T follicular helper cell (primary cell): ENCODE results near the gene OR6C1.
"Not testable (repeated sequence)": the region's sequence is repeated elsewhere in the genome, so short reads cannot be mapped to it uniquely, and the experiment has no call there.

Experiments used
- DNase-seq: peaks from one replicate; pipeline ENCODE4 v3.0.0-alpha.2; 2020; ENCODE audit warnings: low read depth
- total RNA-seq, 2 experiments: gene quantifications; one replicate each; lab custom pipeline; 2026; lab: John Stamatoyannopoulos, UW

The OR6C1 gene
- 0 reads per million in 2 experiments for total RNA-seq

DNA sequence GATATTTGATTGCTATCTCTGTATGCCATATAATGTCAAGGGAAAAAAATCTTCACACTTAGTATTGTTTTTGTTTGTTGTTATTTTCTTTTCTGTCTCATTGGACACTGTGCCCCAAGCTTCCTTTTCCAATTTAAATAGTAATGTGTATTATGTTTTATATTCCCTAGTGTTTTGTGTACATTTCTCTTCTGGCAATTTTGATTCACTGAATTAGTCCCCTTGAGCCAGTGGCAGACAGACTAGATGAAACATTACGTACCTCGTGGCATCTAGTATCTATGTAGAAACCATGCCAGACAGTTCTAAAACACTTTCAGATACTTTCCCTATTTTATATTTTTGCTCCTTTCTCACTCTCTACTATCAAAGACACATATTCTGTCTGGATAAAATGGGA is at the start of gene OR6C1:
TSS of gene OR6C1 (plus strand) at position 301 of the 400 bp plus-strand sequence. CDS start 6,257 bp downstream, outside the sequence.
- DNase-seq: no peak

DNA sequence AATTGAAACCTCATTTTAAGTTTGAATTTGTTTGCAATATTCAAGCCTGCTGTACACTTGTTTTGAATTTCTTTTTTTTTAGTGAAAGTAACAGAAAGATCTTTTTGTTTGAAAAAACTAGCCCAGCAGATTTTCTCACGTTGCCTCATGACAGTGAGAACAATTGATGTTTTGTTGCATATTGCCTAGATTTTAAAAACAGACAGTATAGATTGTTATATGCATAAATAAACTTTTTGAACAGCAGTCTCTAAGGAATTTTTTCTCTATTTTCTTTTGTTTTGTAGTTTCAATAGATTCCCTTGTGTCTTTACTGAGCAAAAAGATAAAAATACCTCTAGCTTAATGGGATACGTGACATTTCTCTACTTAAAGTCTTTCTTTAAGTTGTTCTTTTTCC is 33.2 kb upstream of the OR6C1 start:
- no peak for DNase-seq

DNA sequence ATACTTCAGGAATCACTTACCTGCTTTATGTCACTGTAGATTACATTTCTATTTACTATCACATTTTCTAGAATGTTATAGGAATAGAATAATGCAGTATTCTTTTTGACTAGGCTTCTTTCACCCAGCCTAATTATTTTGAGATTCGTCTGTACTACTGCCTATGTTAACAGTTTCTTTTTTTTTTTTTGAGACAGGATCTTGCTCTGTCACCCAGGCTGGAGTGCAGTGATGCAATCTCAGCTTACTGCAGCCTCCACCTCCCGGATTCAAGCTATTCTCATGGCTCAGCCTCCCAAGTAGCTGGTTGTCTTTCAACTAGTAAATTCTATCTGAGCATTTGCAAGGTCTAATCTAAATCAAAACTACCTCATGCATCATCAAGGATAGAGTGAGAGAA is 24.1 kb upstream of the OR6C1 start:
- DNase-seq: no peak

DNA sequence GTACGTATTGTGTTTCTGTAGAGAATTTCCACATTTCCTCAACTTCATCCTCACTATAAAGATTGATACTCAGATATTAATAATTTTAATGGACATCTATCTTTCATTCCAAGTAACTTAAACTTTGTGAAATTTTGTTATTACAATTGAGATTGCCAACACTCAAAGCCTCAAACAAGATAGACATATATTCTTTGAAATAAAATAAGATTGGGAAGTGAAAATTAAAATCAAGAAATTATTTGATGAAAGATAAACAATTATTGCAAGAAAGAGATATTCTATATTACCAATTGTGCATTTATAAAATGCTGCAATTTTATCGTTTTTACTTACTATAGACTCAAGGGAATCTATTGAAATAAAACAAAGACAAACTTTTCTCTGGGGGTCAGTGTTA is 17.7 kb upstream of the OR6C1 start, which contains the start of gene OR6C6:
TSS of gene OR6C6 (minus strand) at position 101 of the 400 bp plus-strand sequence. CDS start 1,337 bp downstream, outside the sequence.
- DNase-seq: no peak

DNA sequence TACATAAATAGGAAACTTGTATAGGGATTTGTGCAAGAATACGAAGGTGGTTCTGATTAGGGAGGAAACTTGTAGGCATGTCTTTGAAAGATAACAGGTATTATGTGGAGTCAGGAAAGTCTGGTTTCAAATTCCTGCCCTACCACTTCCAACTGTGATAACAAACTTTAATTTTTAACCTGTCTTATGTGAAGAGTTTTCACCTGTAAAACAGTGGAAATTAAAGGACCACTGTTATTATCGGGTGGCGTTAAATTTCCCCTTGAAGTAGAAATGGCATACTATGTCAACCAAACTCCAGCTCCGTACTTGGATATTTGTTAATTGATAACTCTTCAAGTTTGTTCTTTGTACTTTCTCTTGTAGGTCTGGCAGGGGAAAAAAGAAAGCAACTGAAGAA is 6.1 kb downstream of the OR6C1 start:
- no peak for DNase-seq

DNA sequence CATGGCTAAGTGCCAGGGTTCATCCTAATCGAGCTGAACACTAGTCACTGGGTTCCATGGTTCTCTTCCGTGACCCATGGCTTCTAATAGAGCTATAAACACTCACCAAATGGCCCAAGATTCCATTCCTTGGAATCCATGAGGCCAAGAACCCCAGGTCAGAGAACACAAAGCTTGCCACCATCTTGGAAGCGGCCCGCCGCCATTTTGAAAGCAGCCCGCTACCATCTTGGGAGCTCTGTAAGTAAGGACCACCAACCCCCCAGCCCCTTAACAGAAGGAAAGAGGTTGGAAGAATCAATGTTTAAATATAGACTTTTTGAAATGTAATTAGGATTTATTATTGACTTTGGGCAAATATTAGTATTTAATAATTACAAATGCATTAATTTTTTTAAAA is 11.7 kb downstream of the OR6C1 start:
- DNase-seq: not testable (repeated sequence)

DNA sequence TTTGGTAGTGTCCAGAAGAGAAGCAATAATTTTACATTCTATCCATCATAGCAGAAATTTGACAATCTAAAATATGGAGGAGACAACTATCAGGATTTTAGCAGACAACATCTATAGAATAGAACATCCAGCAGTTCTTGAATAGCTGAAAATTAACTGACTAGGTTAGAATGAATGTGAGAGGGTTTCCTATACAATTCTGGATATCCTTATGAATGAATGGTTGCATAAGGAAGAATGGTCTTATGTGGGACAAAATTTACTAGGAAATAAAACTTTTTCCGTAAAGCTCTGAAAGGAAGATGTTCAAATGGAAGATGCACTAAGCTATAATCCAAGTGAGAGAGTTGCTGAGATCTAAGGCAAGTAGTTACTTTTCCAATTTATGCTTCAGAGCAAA is 16.3 kb downstream of the OR6C1 start, which contains the start of gene OR6C3:
TSS of gene OR6C3 (plus strand) at position 301 of the 400 bp plus-strand sequence. CDS start 955 bp downstream, outside the sequence.
- no peak for DNase-seq

DNA sequence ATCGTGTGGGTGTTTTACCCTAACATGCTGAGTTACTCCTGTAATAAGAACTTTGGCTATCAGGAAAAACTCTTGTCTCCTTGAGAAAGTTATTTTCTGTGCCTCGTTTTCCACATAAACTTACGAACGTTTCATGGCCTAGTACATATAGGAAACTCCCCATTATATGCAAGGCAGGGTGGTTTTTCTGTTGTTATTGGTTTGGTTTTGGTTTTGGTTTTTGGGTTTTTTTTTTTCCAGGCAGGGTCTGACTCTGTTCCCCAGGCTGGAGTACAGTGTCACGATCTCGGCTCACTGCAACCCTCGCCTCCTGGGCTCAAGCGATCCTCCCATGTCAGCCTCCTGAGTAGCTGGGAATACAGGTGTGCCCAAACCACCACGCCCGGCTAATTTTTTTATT is 21.9 kb downstream of the OR6C1 start:
- DNase-seq: no peak

DNA sequence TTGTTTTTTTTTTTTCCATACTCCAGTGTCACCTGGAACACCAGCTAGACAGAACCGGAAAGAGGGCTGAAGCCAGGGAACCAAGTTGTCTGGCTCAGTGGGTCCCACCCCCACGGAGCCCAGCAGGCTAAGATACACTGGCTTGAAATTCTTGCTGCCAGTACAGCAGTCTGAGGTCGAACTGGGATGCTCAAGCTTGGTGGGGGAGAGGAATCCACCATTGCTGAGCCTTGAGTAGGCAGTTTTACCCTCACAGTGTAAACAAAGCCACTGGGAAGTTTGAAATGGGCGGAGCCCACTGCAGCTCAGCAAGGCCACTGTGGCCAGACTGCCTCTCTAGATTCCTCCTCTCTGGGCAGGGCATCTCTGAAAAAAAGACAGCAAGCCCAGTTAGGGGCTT is 41.2 kb downstream of the OR6C1 start:
- not testable (repeated sequence) for DNase-seq

DNA sequence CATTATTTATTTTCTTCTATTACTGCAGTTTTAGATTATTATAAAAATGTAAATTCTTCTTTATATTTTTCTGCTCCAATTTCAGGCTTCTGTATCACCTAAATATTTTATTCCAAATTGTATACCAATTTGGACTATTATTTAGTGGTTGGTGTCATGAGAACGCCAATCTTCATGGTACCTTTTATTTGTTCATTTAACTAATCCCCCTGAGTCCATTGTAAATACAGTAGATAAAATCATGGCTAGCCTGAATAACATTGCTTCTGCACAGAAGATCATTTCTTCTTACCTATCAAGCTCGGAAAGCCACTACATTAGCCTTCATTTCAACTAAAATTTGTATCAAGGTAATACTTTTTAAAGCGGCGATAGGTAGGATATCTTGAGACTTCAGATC is 48.5 kb downstream of the OR6C1 start, which contains the start of gene OR6C75:
TSS of gene OR6C75 (plus strand) at position 301 of the 400 bp plus-strand sequence. CDS start 2,136 bp downstream, outside the sequence.
- DNase-seq: no peak

DNA sequence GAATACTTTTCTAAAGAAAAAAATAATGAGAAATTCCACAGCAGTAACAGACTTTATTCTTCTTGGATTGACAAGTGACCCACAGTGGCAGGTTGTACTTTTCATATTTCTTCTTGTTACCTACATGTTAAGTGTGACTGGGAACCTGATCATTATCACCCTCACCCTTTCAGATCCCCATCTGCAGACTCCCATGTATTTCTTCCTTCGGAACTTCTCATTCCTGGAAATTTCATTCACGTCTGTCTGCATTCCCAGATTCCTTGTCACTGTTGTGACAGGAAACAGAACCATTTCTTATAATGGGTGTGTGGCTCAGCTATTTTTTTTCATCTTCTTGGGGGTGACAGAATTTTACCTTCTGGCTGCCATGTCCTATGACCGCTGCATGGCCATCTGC is 50.9 kb downstream of the OR6C1 start:
- no peak for DNase-seq
